Measurements from ENCODE around the gene XYLT1.

DNA sequence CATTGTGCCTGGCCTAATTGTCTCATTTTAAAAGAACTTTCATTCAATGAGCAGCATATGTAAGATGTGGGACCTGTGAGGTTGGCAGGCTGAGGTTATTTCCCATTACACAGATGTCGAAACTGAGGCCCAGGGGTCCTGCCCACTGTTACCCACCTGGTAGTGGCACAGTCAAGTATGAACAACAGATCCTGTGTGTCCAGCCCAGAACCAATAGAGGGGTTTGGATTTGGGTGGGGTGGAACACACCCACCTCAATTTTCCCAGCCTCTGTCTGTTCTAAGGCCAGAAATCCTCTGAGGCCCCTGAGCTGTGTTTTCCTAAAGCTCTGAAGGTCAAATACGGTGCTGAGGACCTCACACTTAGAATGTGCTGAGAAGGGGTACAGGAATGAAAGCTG is 179.5 kb downstream of the XYLT1 start:
- TF ChIP-seq, protein P1, sequence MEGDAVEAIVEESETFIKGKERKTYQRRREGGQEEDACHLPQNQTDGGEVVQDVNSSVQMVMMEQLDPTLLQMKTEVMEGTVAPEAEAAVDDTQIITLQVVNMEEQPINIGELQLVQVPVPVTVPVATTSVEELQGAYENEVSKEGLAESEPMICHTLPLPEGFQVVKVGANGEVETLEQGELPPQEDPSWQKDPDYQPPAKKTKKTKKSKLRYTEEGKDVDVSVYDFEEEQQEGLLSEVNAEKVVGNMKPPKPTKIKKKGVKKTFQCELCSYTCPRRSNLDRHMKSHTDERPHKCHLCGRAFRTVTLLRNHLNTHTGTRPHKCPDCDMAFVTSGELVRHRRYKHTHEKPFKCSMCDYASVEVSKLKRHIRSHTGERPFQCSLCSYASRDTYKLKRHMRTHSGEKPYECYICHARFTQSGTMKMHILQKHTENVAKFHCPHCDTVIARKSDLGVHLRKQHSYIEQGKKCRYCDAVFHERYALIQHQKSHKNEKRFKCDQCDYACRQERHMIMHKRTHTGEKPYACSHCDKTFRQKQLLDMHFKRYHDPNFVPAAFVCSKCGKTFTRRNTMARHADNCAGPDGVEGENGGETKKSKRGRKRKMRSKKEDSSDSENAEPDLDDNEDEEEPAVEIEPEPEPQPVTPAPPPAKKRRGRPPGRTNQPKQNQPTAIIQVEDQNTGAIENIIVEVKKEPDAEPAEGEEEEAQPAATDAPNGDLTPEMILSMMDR (IDR thresholded peaks at IDR 0.05; ENCODE audit: poor library complexity, severe bottlenecking): no peak
- TF ChIP-seq EP300 (conservative IDR thresholded peaks at IDR 0.05; ENCODE audit: poor library complexity, severe bottlenecking) (no peak), EZH2 (IDR thresholded peaks at IDR 0.05; ENCODE audit: borderline replicate concordance, insufficient read depth, low read length, poor library complexity, severe bottlenecking) (no peak), TAF1 (IDR thresholded peaks at IDR 0.05; ENCODE audit: low read depth) (no peak), RAD21 (conservative IDR thresholded peaks at IDR 0.05) (no peak), POLR2AphosphoS5 (IDR thresholded peaks at IDR 0.05) (no peak)
- TF ChIP-seq, protein P2, sequence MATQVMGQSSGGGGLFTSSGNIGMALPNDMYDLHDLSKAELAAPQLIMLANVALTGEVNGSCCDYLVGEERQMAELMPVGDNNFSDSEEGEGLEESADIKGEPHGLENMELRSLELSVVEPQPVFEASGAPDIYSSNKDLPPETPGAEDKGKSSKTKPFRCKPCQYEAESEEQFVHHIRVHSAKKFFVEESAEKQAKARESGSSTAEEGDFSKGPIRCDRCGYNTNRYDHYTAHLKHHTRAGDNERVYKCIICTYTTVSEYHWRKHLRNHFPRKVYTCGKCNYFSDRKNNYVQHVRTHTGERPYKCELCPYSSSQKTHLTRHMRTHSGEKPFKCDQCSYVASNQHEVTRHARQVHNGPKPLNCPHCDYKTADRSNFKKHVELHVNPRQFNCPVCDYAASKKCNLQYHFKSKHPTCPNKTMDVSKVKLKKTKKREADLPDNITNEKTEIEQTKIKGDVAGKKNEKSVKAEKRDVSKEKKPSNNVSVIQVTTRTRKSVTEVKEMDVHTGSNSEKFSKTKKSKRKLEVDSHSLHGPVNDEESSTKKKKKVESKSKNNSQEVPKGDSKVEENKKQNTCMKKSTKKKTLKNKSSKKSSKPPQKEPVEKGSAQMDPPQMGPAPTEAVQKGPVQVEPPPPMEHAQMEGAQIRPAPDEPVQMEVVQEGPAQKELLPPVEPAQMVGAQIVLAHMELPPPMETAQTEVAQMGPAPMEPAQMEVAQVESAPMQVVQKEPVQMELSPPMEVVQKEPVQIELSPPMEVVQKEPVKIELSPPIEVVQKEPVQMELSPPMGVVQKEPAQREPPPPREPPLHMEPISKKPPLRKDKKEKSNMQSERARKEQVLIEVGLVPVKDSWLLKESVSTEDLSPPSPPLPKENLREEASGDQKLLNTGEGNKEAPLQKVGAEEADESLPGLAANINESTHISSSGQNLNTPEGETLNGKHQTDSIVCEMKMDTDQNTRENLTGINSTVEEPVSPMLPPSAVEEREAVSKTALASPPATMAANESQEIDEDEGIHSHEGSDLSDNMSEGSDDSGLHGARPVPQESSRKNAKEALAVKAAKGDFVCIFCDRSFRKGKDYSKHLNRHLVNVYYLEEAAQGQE (IDR thresholded peaks at IDR 0.05; ENCODE audit: borderline replicate concordance): no peak
